ENCODE results near the gene TMUB2. TPM values are rescaled to one million over a fixed set of nuclear protein-coding genes. Genes with fewer than 3 reads are reported as not detected.

TMUB2 gene
- total and polyA plus RNA-seq, 4 donors, result 12.2 to 18.8 (median 14.0) TPM

- no peak for DNase-seq (ENCODE audit: low spot score)
- Histone ChIP-seq H3K36me3 (ENCODE audit: control insufficient read depth in 4 of 4, insufficient read depth in 3 of 4, low read depth in 1 of 4, low read length in 3 of 4) (peaks cover 0 to 5% (median 2%) of the 10 kb centered on the region in 4 donors), H3K4me3 (ENCODE audit: low read depth in 1 of 3, low read length in 3 of 3) (no peak overlapping the region), H3K4me1 (ENCODE audit: control insufficient read depth in 4 of 4, insufficient read depth in 4 of 4, low read length in 3 of 4) (no peaks in the 10 kb centered on the region), H3K9me3 (ENCODE audit: control insufficient read depth in 4 of 4, low read length in 3 of 4) (no peaks in the 10 kb centered on the region), H3K27ac (ENCODE audit: low read depth in 1 of 2, low read length in 2 of 2) (no peak overlapping the region), H3K9ac (ENCODE audit: low read depth in 1 of 2, low read length in 2 of 2) (no peak overlapping the region), H3K27me3 (ENCODE audit: control insufficient read depth in 4 of 4, insufficient read depth in 4 of 4, low read length in 3 of 4) (no peaks in the 10 kb centered on the region)
- no peak for TF ChIP-seq EGR1 (IDR thresholded peaks at IDR 0.05; ENCODE audit: low read depth in 2 of 2)
- TF ChIP-seq ZBTB33 (IDR thresholded peaks at IDR 0.05), result no peak
- TF ChIP-seq GABPA (IDR thresholded peaks at IDR 0.05 in 1 of 2, conservative IDR thresholded peaks at IDR 0.05 in 1 of 2), result no peak
- no peak for TF ChIP-seq JUND (IDR thresholded peaks at IDR 0.05)
- TF ChIP-seq FOXA1 (IDR thresholded peaks at IDR 0.05), result no peak
- TF ChIP-seq HNF4G (IDR thresholded peaks at IDR 0.05), result no peak
- TF ChIP-seq RXRA (IDR thresholded peaks at IDR 0.05), result no peak
- no peak for TF ChIP-seq CTCF (IDR thresholded peaks at IDR 0.05; ENCODE audit: low read depth, low read length, missing input control)
- no peak for TF ChIP-seq HNF4A (conservative IDR thresholded peaks at IDR 0.05)
- no peak for TF ChIP-seq RAD21 (IDR thresholded peaks at IDR 0.05)
- WGBS, result 100% methylated on average over 1 of the region's 1 CpG
These were observed 10.5 kb upstream of the TMUB2 start for GRCh38 chr17:44176257-44176656.

GRCh38 chr17:44176671-44177501 lies 9.9 kb upstream of the TMUB2 start:
- Histone ChIP-seq H3K4me1 (ENCODE audit: control insufficient read depth in 4 of 4, insufficient read depth in 4 of 4, low read length in 3 of 4) (no peaks in the 10 kb centered on the region), H3K9me3 (ENCODE audit: control insufficient read depth in 4 of 4, low read length in 3 of 4) (no peaks in the 10 kb centered on the region), H3K27ac (ENCODE audit: low read depth in 1 of 2, low read length in 2 of 2) (no peak overlapping the region), H3K4me3 (ENCODE audit: low read depth in 1 of 3, low read length in 3 of 3) (no peak overlapping the region), H3K27me3 (ENCODE audit: control insufficient read depth in 4 of 4, insufficient read depth in 4 of 4, low read length in 3 of 4) (no peaks in the 10 kb centered on the region), H3K9ac (ENCODE audit: low read depth in 1 of 2, low read length in 2 of 2) (no peak overlapping the region), H3K36me3 (ENCODE audit: control insufficient read depth in 4 of 4, insufficient read depth in 3 of 4, low read depth in 1 of 4, low read length in 3 of 4) (peaks cover 2 to 8% (median 4%) of the 10 kb centered on the region in 4 donors)
- TF ChIP-seq FOXA2 (IDR thresholded peaks at IDR 0.05) (no peak), EGR1 (IDR thresholded peaks at IDR 0.05; ENCODE audit: low read depth in 2 of 2) (no peak), JUND (IDR thresholded peaks at IDR 0.05) (no peak), MAX (IDR thresholded peaks at IDR 0.05) (no peak), ZBTB33 (IDR thresholded peaks at IDR 0.05) (no peak), RAD21 (IDR thresholded peaks at IDR 0.05) (no peak), TAF1 (conservative IDR thresholded peaks at IDR 0.05) (no peak), YY1 (IDR thresholded peaks at IDR 0.05) (no peak), HNF4A (conservative IDR thresholded peaks at IDR 0.05) (no peak), NR2F2 (IDR thresholded peaks at IDR 0.05) (no peak), CTCF (IDR thresholded peaks at IDR 0.05; ENCODE audit: low read depth, low read length, missing input control) (no peak), RXRA (IDR thresholded peaks at IDR 0.05) (no peak), GABPA (IDR thresholded peaks at IDR 0.05 in 1 of 2, conservative IDR thresholded peaks at IDR 0.05 in 1 of 2) (no peak), ATF3 (IDR thresholded peaks at IDR 0.05) (no peak)
- 97% methylated on average over 54 of the region's 54 CpGs for WGBS
- no peak for DNase-seq (ENCODE audit: low spot score)

Measured in liver (tissue), 9 donors.